ENCODE data around the gene TMOD4. TPM values are rescaled to one million over a fixed set of nuclear protein-coding genes. Genes with fewer than 3 reads are reported as not detected.

TMOD4 gene
- total and polyA plus RNA-seq, 5 experiments from 2014 or later, result 0.50 to 4.6 (median 1.3) TPM; not detected in 1

DNA sequence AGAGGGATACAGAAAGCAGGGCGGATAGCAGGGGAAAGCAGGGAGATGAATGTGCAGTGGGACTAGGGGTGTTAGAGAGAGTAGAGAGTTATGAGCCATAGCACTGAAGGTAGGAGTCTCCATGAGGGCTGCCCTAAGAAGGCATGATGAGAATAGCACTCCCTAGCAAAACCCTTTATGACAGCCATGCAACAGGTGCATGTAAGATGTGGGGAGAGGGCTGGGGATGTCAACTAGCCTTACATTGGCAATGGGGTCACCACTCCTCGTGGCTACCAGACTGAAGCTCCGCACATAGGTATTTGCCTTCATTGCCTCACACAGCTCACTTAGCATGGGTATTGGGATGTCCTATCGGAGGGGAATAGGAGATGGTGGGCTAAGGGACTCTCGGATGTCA, 4.6 kb downstream of the TMOD4 start:
- H3K9me3 Mint-ChIP-seq, result no peaks in the 10 kb centered on the region
- H3K4me3 Mint-ChIP-seq, result no peak overlapping the region
- peak overlapping the region in 5 of 10 donors; percentile 15 to 76 (median 72) for H3K27ac Mint-ChIP-seq
- POLR2A ChIA-PET, result interaction anchor here (0.7 to 1.7 kb wide), 3 partner anchors 13 to 121 kb away, joined by 3 to 12 read pairs (median 3); no protein-coding TSS in a partner anchor
- H3K4me1 Mint-ChIP-seq, result peaks cover 14 to 23% (median 21%) of the 10 kb centered on the region in 4 donors
- no peaks in the 10 kb centered on the region for H3K27me3 Mint-ChIP-seq
- H3K36me3 Mint-ChIP-seq, result peaks cover 0 to 73% (median 9%) of the 10 kb centered on the region in 3 donors
- DNase-seq (no peak), ATAC-seq (no peak)

DNA sequence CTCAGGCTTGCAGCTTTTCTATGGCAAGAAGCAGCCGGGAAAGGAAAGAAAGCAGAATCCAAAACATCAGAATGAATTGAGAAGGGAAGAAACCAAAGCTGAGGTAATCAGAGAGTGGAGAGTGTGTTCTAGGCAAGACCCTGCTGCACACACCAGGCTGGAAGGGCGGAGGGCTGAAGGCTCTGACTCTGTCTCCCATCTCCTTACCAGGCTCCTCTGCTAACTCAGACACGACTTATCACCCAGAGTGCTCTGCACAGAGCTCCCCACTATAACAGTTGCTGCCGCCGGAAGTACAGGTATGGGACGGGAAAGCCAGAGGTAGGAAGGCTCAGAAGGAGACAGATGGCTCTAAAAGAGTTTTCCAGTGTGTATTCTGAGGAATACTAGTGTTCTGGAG, 8.7 kb downstream of the TMOD4 start:
- POLR2A ChIA-PET, result interaction anchor here (0.6 to 3.4 kb wide), 9 partner anchors 8 to 531 kb away, joined by 3 to 36 read pairs (median 5); partner anchors contain the start of genes C1orf56, TMOD4, TNFAIP8L2 and VPS72
- Mint-ChIP-seq H3K4me3 (peak overlapping the region; percentile 90 to 98 (median 96)), H3K9me3 (peaks cover 0 to 3% (median 0%) of the 10 kb centered on the region in 9 donors), H3K4me1 (peaks cover 20 to 53% (median 51%) of the 10 kb centered on the region in 4 donors), H3K36me3 (peaks cover 0 to 60% (median 13%) of the 10 kb centered on the region in 3 donors), H3K27ac (peak overlapping the region in 9 of 10 donors; percentile 61 to 97 (median 90)), H3K27me3 (peaks cover 0 to 3% (median 0%) of the 10 kb centered on the region in 5 donors)
- no peak for ATAC-seq
- DNase-seq, result no peak

DNA sequence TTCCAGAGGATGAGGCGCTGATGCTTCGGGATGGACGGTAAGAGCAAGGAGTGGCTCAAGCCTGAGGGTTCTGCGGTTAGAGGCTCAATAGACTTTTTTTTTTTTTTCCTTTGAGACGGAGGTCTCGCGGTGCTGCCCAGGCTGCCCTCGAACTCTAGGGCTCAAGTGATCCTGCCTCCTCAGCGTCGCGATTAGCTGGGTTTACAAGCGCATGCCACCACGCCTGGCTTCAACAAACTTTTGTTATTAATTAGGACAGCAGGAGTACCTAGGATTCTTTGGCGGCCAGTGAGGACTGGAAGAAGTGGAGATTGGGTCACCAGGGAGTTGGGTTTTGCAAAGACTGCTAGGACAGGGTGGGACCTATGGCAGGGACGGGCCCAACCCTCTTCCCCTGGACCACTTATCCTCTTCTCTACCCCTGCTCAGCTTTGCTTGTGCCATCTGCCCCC, 9.2 kb downstream of the TMOD4 start:
- Mint-ChIP-seq H3K9me3 (peaks cover 0 to 3% (median 0%) of the 10 kb centered on the region in 9 donors), H3K27ac (peak overlapping the region; percentile 90 to 99 (median 97)), H3K27me3 (peaks cover 0 to 3% (median 0%) of the 10 kb centered on the region in 5 donors), H3K4me1 (peaks cover 22 to 59% (median 57%) of the 10 kb centered on the region in 4 donors), H3K36me3 (peaks cover 0 to 58% (median 13%) of the 10 kb centered on the region in 3 donors), H3K4me3 (peak overlapping the region; percentile 90 to 98 (median 96))
- POLR2A ChIA-PET, result interaction anchor here (0.5 to 3.4 kb wide), 14 partner anchors 9 to 531 kb away, joined by 3 to 36 read pairs (median 4); partner anchors contain the start of genes C1orf56, PSMD4, TMOD4 and TNFAIP8L2
- ATAC-seq, result no peak
- no peak for DNase-seq

- H3K27me3 Mint-ChIP-seq, result peaks cover 0 to 3% (median 0%) of the 10 kb centered on the region in 5 donors
- POLR2A ChIA-PET, result interaction anchor here (0.5 to 3.4 kb wide), 13 partner anchors 9 to 170 kb away, joined by 3 to 36 read pairs (median 4); partner anchors contain the start of genes C1orf56, PSMD4, TMOD4 and TNFAIP8L2
- ATAC-seq, result peak; percentile 97 to 98
- H3K27ac Mint-ChIP-seq, result peak within 1 kb of the TSS; percentile 90 to 99 (median 97)
- peaks cover 0 to 56% (median 13%) of the 10 kb centered on the region in 3 donors for H3K36me3 Mint-ChIP-seq
- DNase-seq, result peak; percentile 83 to 98 (median 96)
- peaks cover 0 to 3% (median 0%) of the 10 kb centered on the region in 9 donors for H3K9me3 Mint-ChIP-seq
- H3K4me3 Mint-ChIP-seq, result peak within 1 kb of the TSS; percentile 90 to 98 (median 96)
- peaks cover 21 to 62% (median 61%) of the 10 kb centered on the region in 4 donors for H3K4me1 Mint-ChIP-seq
Observed at GRCh38 chr1:151165738-151166504, 9.9 kb downstream of the TMOD4 start, which contains the start of the genes LYSMD1 and SCNM1. Gene LYSMD1 (minus strand): TSS chr1:151165902. CDS start chr1:151165258, 644 bp downstream. Gene SCNM1 (plus strand): TSS chr1:151166144. CDS start chr1:151166153, 9 bp downstream.

GRCh38 chr1:151165281-151165737, 10.5 kb downstream of the TMOD4 start:
- peaks cover 0 to 57% (median 12%) of the 10 kb centered on the region in 3 donors for H3K36me3 Mint-ChIP-seq
- peaks cover 0 to 3% (median 0%) of the 10 kb centered on the region in 5 donors for H3K27me3 Mint-ChIP-seq
- H3K9me3 Mint-ChIP-seq, result peaks cover 0 to 3% (median 0%) of the 10 kb centered on the region in 9 donors
- peak overlapping the region; percentile 90 to 98 (median 96) for H3K4me3 Mint-ChIP-seq
- peaks cover 21 to 66% (median 66%) of the 10 kb centered on the region in 4 donors for H3K4me1 Mint-ChIP-seq
- POLR2A ChIA-PET, result interaction anchor here (0.9 to 3.4 kb wide), 8 partner anchors 9 to 117 kb away, joined by 3 to 36 read pairs (median 4); partner anchors contain the start of genes C1orf56, PSMD4, TNFAIP8L2 and VPS72
- peak in 1 of 2 donors; percentile 11 for ATAC-seq
- DNase-seq, result no peak
- H3K27ac Mint-ChIP-seq, result peak overlapping the region; percentile 90 to 99 (median 97)

- peaks cover 0 to 3% (median 0%) of the 10 kb centered on the region in 9 donors for H3K9me3 Mint-ChIP-seq
- POLR2A ChIA-PET, result interaction anchor here (0.9 to 3.4 kb wide), 5 partner anchors 8 to 117 kb away, joined by 3 to 36 read pairs (median 6); partner anchors contain the start of genes TNFAIP8L2, VPS72 and ZNF687
- H3K36me3 Mint-ChIP-seq, result peaks cover 0 to 56% (median 14%) of the 10 kb centered on the region in 3 donors
- ATAC-seq, result no peak
- no peak for DNase-seq
- H3K27me3 Mint-ChIP-seq, result peaks cover 0 to 3% (median 0%) of the 10 kb centered on the region in 5 donors
- peak overlapping the region in 9 of 10 donors; percentile 73 to 98 (median 96) for H3K27ac Mint-ChIP-seq
- peak overlapping the region; percentile 90 to 98 (median 96) for H3K4me3 Mint-ChIP-seq
- peaks cover 22 to 71% (median 69%) of the 10 kb centered on the region in 4 donors for H3K4me1 Mint-ChIP-seq
Observed at GRCh38 chr1:151164732-151165280, 11.0 kb downstream of the TMOD4 start.

DNA sequence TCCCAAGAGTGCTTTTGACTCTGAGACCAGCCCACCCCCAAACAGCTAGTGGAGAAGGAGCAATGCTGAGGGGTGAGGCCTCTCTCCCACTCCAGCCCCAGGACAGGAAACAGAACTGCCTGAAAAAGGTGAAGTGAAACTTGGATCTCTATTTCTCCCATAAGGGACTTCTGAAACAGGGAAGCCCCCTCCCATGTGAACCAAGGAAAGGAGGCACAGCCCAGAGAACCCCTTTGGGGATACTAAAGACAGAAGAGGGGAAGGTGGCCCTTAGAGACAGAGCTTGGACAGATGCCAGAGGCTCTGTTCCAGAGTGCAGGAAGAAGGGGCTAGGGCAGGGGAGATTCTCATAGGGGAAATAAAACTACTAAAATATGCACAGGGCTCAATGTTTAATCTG, 16.4 kb downstream of the TMOD4 start:
- Mint-ChIP-seq H3K27ac (peak overlapping the region; percentile 60 to 98 (median 94)), H3K9me3 (no peaks in the 10 kb centered on the region), H3K36me3 (peaks cover 0 to 36% (median 23%) of the 10 kb centered on the region in 3 donors), H3K4me1 (peaks cover 29 to 80% (median 70%) of the 10 kb centered on the region in 4 donors), H3K27me3 (no peaks in the 10 kb centered on the region), H3K4me3 (peak overlapping the region; percentile 49 to 99 (median 77))
- ATAC-seq (no peak), DNase-seq (no peak)
- POLR2A ChIA-PET, result interaction anchor here (0.5 to 4.0 kb wide), 9 partner anchors 12 to 111 kb away, joined by 3 to 61 read pairs (median 12); partner anchors contain the start of genes C1orf56, CDC42SE1, GABPB2 and MLLT11

DNA sequence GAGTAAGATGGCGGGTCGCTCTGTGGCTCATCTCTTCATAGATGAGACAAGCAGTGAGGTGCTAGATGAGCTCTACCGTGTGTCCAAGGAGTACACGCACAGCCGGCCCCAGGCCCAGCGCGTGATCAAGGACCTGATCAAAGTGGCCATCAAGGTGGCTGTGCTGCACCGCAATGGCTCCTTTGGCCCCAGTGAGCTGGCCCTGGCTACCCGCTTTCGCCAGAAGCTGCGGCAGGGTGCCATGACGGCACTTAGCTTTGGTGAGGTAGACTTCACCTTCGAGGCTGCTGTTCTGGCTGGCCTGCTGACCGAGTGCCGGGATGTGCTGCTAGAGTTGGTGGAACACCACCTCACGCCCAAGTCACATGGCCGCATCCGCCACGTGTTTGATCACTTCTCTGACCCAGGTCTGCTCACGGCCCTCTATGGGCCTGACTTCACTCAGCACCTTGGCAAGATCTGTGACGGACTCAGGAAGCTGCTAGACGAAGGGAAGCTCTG, 17.0 kb downstream of the TMOD4 start:
- Mint-ChIP-seq H3K36me3 (peaks cover 0 to 36% (median 23%) of the 10 kb centered on the region in 3 donors), H3K4me1 (peaks cover 29 to 74% (median 65%) of the 10 kb centered on the region in 4 donors), H3K27me3 (no peaks in the 10 kb centered on the region), H3K4me3 (peak overlapping the region; percentile 96 to 100 (median 99)), H3K9me3 (no peaks in the 10 kb centered on the region), H3K27ac (peak overlapping the region; percentile 88 to 98 (median 94))
- DNase-seq (no peak), ATAC-seq (no peak)
- POLR2A ChIA-PET, result interaction anchor here (0.5 to 4.0 kb wide), 11 partner anchors 7 to 111 kb away, joined by 3 to 61 read pairs (median 12); partner anchors contain the start of genes C1orf56, CDC42SE1, GABPB2 and LYSMD1

DNA sequence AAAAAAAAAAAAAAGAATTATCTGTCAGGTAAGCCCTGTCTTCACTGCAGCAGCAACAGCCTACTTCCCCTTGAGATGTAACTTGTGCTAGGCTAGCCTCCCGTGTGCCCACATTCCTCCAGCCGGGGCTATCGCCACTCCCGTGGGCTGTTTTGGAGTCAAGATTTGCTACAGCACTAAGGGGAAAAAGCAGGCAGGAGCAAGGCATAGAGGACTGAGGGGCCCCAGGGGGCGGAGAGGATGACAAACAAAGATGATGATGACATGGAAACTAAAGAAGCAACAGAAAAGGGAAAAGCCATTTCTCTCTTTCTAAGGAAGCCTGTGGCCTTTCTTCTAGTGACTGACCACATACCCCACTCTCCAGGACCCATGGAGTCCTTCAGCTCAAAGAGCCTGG, 17.5 kb downstream of the TMOD4 start:
- Mint-ChIP-seq H3K4me1 (peaks cover 29 to 72% (median 63%) of the 10 kb centered on the region in 4 donors), H3K4me3 (peak overlapping the region; percentile 96 to 100 (median 99)), H3K27me3 (no peaks in the 10 kb centered on the region), H3K9me3 (no peaks in the 10 kb centered on the region), H3K36me3 (peaks cover 0 to 32% (median 23%) of the 10 kb centered on the region in 3 donors), H3K27ac (peak overlapping the region; percentile 88 to 98 (median 94))
- POLR2A ChIA-PET, result interaction anchor here (0.5 to 4.0 kb wide), 17 partner anchors 8 to 795 kb away, joined by 3 to 61 read pairs (median 8); partner anchors contain the start of genes C1orf56, CDC42SE1, GABPB2 and LYSMD1
- ATAC-seq (no peak), DNase-seq (peak in 2 of 10 donors; percentile 16 to 17)

- peak; percentile 53 to 54 for ATAC-seq
- no peaks in the 10 kb centered on the region for H3K9me3 Mint-ChIP-seq
- H3K27me3 Mint-ChIP-seq, result no peaks in the 10 kb centered on the region
- POLR2A ChIA-PET, result interaction anchor here (0.8 to 4.0 kb wide), 34 partner anchors 9 to 793 kb away, joined by 3 to 61 read pairs (median 7); partner anchors contain the start of genes C1orf56, CDC42SE1, GABPB2 and LYSMD1
- H3K4me3 Mint-ChIP-seq, result peak overlapping the region; percentile 96 to 100 (median 99)
- peaks cover 29 to 60% (median 55%) of the 10 kb centered on the region in 4 donors for H3K4me1 Mint-ChIP-seq
- H3K36me3 Mint-ChIP-seq, result peaks cover 0 to 30% (median 23%) of the 10 kb centered on the region in 3 donors
- H3K27ac Mint-ChIP-seq, result peak overlapping the region; percentile 88 to 98 (median 95)
- DNase-seq, result peak in 9 of 10 donors; percentile 36 to 76 (median 55)
Observed at GRCh38 chr1:151157067-151157531, 18.7 kb downstream of the TMOD4 start.

- Mint-ChIP-seq H3K9me3 (no peaks in the 10 kb centered on the region), H3K36me3 (peaks cover 0 to 25% (median 22%) of the 10 kb centered on the region in 3 donors), H3K4me3 (peak within 1 kb of the TSS; percentile 96 to 100 (median 99)), H3K4me1 (peaks cover 27 to 53% (median 49%) of the 10 kb centered on the region in 4 donors), H3K27me3 (no peaks in the 10 kb centered on the region), H3K27ac (peak within 1 kb of the TSS; percentile 88 to 98 (median 95))
- ATAC-seq (peak; percentile 82 to 85), DNase-seq (peak; percentile 54 to 81 (median 62))
- POLR2A ChIA-PET, result interaction anchor here (0.8 to 4.0 kb wide), 27 partner anchors 10 to 793 kb away, joined by 3 to 61 read pairs (median 7); partner anchors contain the start of genes C1orf56, CDC42SE1, GABPB2 and LYSMD1
Observed at GRCh38 chr1:151156515-151156819, 19.3 kb downstream of the TMOD4 start, which contains the start of gene TNFAIP8L2. Gene TNFAIP8L2 (plus strand): TSS chr1:151156649. CDS start chr1:151158698, 2,049 bp downstream.

All from naive thymus-derived CD8-positive, alpha-beta T cell (primary cell).